Subcutaneous adipose tissue (tissue), 4 donors: ENCODE measurements around the gene CCDC18. TPM values are rescaled to one million over a fixed set of nuclear protein-coding genes. Genes with fewer than 3 reads are reported as not detected.

ENCODE experiments used
- CTCF ChIP-seq: fragments of 450-650 bp; IDR thresholded peaks from one replicate; pipeline ENCODE4 v1.5.1; 2016; ENCODE audit warnings: low read depth, mild to moderate bottlenecking, control low read depth, antibody characterized with exemption, moderate library complexity
- total RNA-seq, 4 donors: library from RNA; depleted of rRNA; stranded (reverse); fragments of >200 nt; gene quantifications; one replicate each; pipeline ENCODE4 v1.1.0, GENCODE V29; 2016

CCDC18 gene
- total RNA-seq, 4 donors from 2014 or later, result 11.7 to 18.5 (median 14.2) TPM

- TF ChIP-seq CTCF, result no peak
Observed at GRCh38 chr1:93200714-93201113, 20.2 kb downstream of the CCDC18 start.

GRCh38 chr1:93205892-93206566, 25.5 kb downstream of the CCDC18 start:
- TF ChIP-seq CTCF, result no peak

- TF ChIP-seq CTCF, result no peak
Observed at GRCh38 chr1:93206567-93206954, 26.0 kb downstream of the CCDC18 start.

- no peak for TF ChIP-seq CTCF
Observed at GRCh38 chr1:93207211-93207610, 26.7 kb downstream of the CCDC18 start.

GRCh38 chr1:93215322-93215721, 34.8 kb downstream of the CCDC18 start:
- no peak for TF ChIP-seq CTCF

- no peak for TF ChIP-seq CTCF
Observed at GRCh38 chr1:93219443-93219842, 38.9 kb downstream of the CCDC18 start.

- no peak for TF ChIP-seq CTCF
Observed at GRCh38 chr1:93221913-93222312, 41.4 kb downstream of the CCDC18 start.
